HCT116 (cell line): Measurements from ENCODE around the gene U2AF1L4. TPM values are rescaled to one million over a fixed set of nuclear protein-coding genes. Genes with fewer than 3 reads are reported as not detected.

Source experiments
- ATAC-seq: fragments of 200-7000 bp; cut with Tn5 transposase; 2 replicates; pipeline ENCODE4 v1.9.1; 2020; ENCODE audit warnings: mild to moderate bottlenecking, moderate library complexity
- Bru-seq: library from RNA; stranded (reverse); fragments of 400-500 nt; gene quantifications from one replicate; lab custom pipeline; 2021; lab: Mats Ljungman, UMichigan
- BruChase-seq, 2 experiments: library from RNA; stranded (reverse); fragments of 400-500 nt; gene quantifications; one replicate each; lab custom pipeline; 2021; lab: Mats Ljungman, UMichigan
- BruUV-seq: library from RNA; stranded (reverse); fragments of 400-500 nt; replicated peaks from 2 replicates; lab custom pipeline; 2021; lab: Mats Ljungman, UMichigan
- CTCF ChIA-PET: fragments of 300-600 bp; sonication (Branson Sonifier 250); formaldehyde crosslinking; loops from one replicate; lab custom pipeline; 2021; ENCODE audit warnings: antibody characterized with exemption; lab: Charles Lee
- POLR2A ChIA-PET: fragments of 300-600, 350-600 bp; sonication (Branson Sonifier 250); formaldehyde crosslinking; loops from one replicate; lab custom pipeline; 2021; ENCODE audit warnings: antibody characterized with exemption; lab: Charles Lee
- RAD21 ChIA-PET, 2 experiments: fragments of 300-600 bp; sonication (Branson Sonifier 250); formaldehyde crosslinking; loops; one replicate each; lab custom pipeline; 2023; ENCODE audit warnings: low total read pairs in 2 of 2; ENCODE audit not compliant: uncharacterized antibody in 2 of 2, unreplicated experiment in 2 of 2, low non-redundant PET in 1 of 2; lab: Charles Lee
- DNase-seq: peaks from one replicate; pipeline ENCODE4 v3.0.0-alpha.2; 2010; ENCODE audit warnings: low read depth, low spot score
- H2AFZ ChIP-seq: fragments of 200-600 bp; shearing (Covaris generic), sonication (generic); 2 replicates; pipeline ENCODE4 v1.6.1; 2017; ENCODE audit warnings: low read depth, mixed run types, mixed read lengths, antibody characterized with exemption, low read length; ENCODE audit not compliant: poor library complexity, severe bottlenecking
- H3K27ac ChIP-seq: 2 replicates; pipeline ENCODE4 v1.5.1; 2012; ENCODE audit warnings: low read depth, low read length
- H3K27me3 ChIP-seq: fragments of 200-600 bp; sonication (generic); 2 replicates; pipeline ENCODE4 v1.6.1; 2016; ENCODE audit warnings: mixed run types, low read length, mixed read lengths; ENCODE audit not compliant: insufficient read depth
- H3K36me3 ChIP-seq, 2 experiments: fragments of 200-500 bp in 1 of 2; fragments of 200-600 bp in 1 of 2; sonication (Bioruptor generic) in 1 of 2; sonication (generic) in 1 of 2; 2 replicates each; pipeline versions ENCODE4 v1.5.1 to v1.6.1; 2014 to 2016; ENCODE audit warnings: low read length in 2 of 2, inconsistent platforms in 1 of 2, mixed read lengths in 1 of 2, mixed run types in 1 of 2; ENCODE audit not compliant: insufficient read depth in 2 of 2, control insufficient read depth in 1 of 2
- H3K4me1 ChIP-seq, 2 experiments: fragments of 200-600 bp in 1 of 2; sonication (generic) in 1 of 2; 2 replicates each; pipeline versions ENCODE4 v1.5.1 to v1.6.1; 2012 to 2017; ENCODE audit warnings: low read length in 2 of 2, inconsistent platforms in 1 of 2, mild to moderate bottlenecking in 1 of 2, mixed read lengths in 1 of 2, mixed run types in 1 of 2, moderate library complexity in 1 of 2; ENCODE audit not compliant: insufficient read depth in 2 of 2, control insufficient read depth in 1 of 2
- H3K4me2 ChIP-seq: fragments of 200-600 bp; sonication (generic); 2 replicates; pipeline ENCODE4 v1.6.1; 2017; ENCODE audit warnings: mixed run types, low read length, mixed read lengths
- H3K4me3 ChIP-seq, 2 experiments: fragments of 200-600 bp in 1 of 2; sonication (generic) in 1 of 2; replicated peaks in 1 of 2; 2 replicates each; pipeline ENCODE4 v1.5.1; 2011 to 2016; ENCODE audit warnings: low read length in 2 of 2, control low read depth in 1 of 2, low read depth in 1 of 2, mild to moderate bottlenecking in 1 of 2, mixed read lengths in 1 of 2, mixed run types in 1 of 2
- H3K79me2 ChIP-seq: fragments of 200-600 bp; sonication (generic); 2 replicates; pipeline ENCODE4 v1.6.1; 2017; ENCODE audit warnings: mild to moderate bottlenecking, mixed run types, low read length, moderate library complexity, mixed read lengths; ENCODE audit not compliant: insufficient read depth
- H3K9ac ChIP-seq: fragments of 200-600 bp; sonication (generic); 2 replicates; pipeline ENCODE4 v1.6.1; 2016; ENCODE audit warnings: low read length, mixed read lengths
- H3K9me2 ChIP-seq: fragments of 200-600 bp; sonication (generic), shearing (Covaris generic); 2 replicates; pipeline ENCODE4 v1.6.1; 2017; ENCODE audit warnings: mixed run types, mild to moderate bottlenecking, moderate library complexity; ENCODE audit not compliant: insufficient read depth
- H3K9me3 ChIP-seq, 2 experiments: fragments of 200-500 bp in 1 of 2; fragments of 200-600 bp in 1 of 2; sonication (Bioruptor generic) in 1 of 2; sonication (generic) in 1 of 2; 2 replicates each; pipeline ENCODE4 v1.6.1; 2014 to 2017; ENCODE audit warnings: low read length in 2 of 2, mixed read lengths in 2 of 2, inconsistent platforms in 1 of 2, low read depth in 1 of 2, mild to moderate bottlenecking in 1 of 2, mixed run types in 1 of 2, moderate library complexity in 1 of 2; ENCODE audit not compliant: control insufficient read depth in 1 of 2, insufficient read depth in 1 of 2
- H4K20me1 ChIP-seq: fragments of 200-600 bp; sonication (generic), shearing (Covaris generic); 2 replicates; pipeline ENCODE4 v1.6.1; 2017; ENCODE audit warnings: mixed run types, mild to moderate bottlenecking, moderate library complexity; ENCODE audit not compliant: insufficient read depth
- ATF3 ChIP-seq: IDR thresholded peaks from 2 replicates; pipeline ENCODE4 v1.6.1; 2012
- CBX3 ChIP-seq: IDR thresholded peaks from 2 replicates; pipeline ENCODE4 v1.6.1; 2012; ENCODE audit warnings: low read depth
- CEBPB ChIP-seq: IDR thresholded peaks from 2 replicates; pipeline ENCODE4 v1.6.1; 2012; ENCODE audit warnings: low read depth
- EGR1 ChIP-seq: IDR thresholded peaks from 2 replicates; pipeline ENCODE4 v1.6.1; 2012; ENCODE audit warnings: low read depth
- ELF1 ChIP-seq: IDR thresholded peaks from 2 replicates; pipeline ENCODE4 v1.6.1; 2012; ENCODE audit warnings: low read depth, borderline replicate concordance
- EZH2 ChIP-seq: fragments of 200-600 bp; sonication (generic); IDR thresholded peaks from 2 replicates; pipeline ENCODE4 v1.6.1; 2017; ENCODE audit warnings: antibody characterized with exemption, mixed run types
- EZH2phosphoT487 ChIP-seq: fragments of 200-600 bp; IDR thresholded peaks from 2 replicates; pipeline ENCODE4 v1.6.1; 2018; ENCODE audit warnings: antibody characterized with exemption, borderline replicate concordance
- FOSL1 ChIP-seq: IDR thresholded peaks from 2 replicates; pipeline ENCODE4 v1.6.1; 2012; ENCODE audit warnings: low read depth
- JUND ChIP-seq: IDR thresholded peaks from 2 replicates; pipeline ENCODE4 v1.6.1; 2012
- MAX ChIP-seq: IDR thresholded peaks from 2 replicates; pipeline ENCODE4 v1.6.1; 2012
- POLR2A ChIP-seq: IDR thresholded peaks from 2 replicates; pipeline ENCODE4 v1.7.0; 2011; ENCODE audit warnings: borderline replicate concordance; ENCODE audit not compliant: insufficient read depth, insufficient read length; ENCODE audit errors: extremely low read depth
- POLR2AphosphoS5 ChIP-seq: IDR thresholded peaks from 2 replicates; pipeline ENCODE4 v1.6.1; 2011; ENCODE audit warnings: mild to moderate bottlenecking, low read depth, low read length, moderate library complexity
- RAD21 ChIP-seq: IDR thresholded peaks from 2 replicates; pipeline ENCODE4 v1.6.1; 2012; ENCODE audit warnings: low read depth, mild to moderate bottlenecking
- SIN3A ChIP-seq: IDR thresholded peaks from 2 replicates; pipeline ENCODE4 v1.6.1; 2012; ENCODE audit warnings: low read depth
- SP1 ChIP-seq: IDR thresholded peaks from 2 replicates; pipeline ENCODE4 v1.6.1; 2012; ENCODE audit warnings: low read depth
- TCF7L2 ChIP-seq: IDR thresholded peaks from 2 replicates; pipeline ENCODE4 v1.7.0; 2011; ENCODE audit warnings: borderline replicate concordance, inconsistent platforms; ENCODE audit not compliant: insufficient read depth, insufficient read length; ENCODE audit errors: extremely low read depth
- YY1 ChIP-seq: IDR thresholded peaks from 2 replicates; pipeline ENCODE4 v1.6.1; 2011; ENCODE audit warnings: low read length, low read depth, moderate library complexity, mild to moderate bottlenecking; ENCODE audit not compliant: insufficient replicate concordance; ENCODE audit errors: extremely low read depth
- ZNF274 ChIP-seq: fragments of 200-500 bp; sonication (Bioruptor generic); IDR thresholded peaks from 2 replicates; pipeline ENCODE4 v1.6.1; 2014; ENCODE audit warnings: mild to moderate bottlenecking, low read depth, low read length, inconsistent platforms
- intact Hi-C: fragments of 100-400 bp; cut with micrococcal nuclease; formaldehyde crosslinking; loops from 2 replicates; pipeline ENCODE4 v1.10.0; 2022
- long read RNA-seq: library from polyadenylated mRNA; unstranded; transcript quantifications from one replicate; pipeline ENCODE4 v2.0.0, GENCODE V29; 2021; ENCODE audit not compliant: unreplicated experiment
- polyA plus RNA-seq: library from polyadenylated mRNA; unstranded; fragments of >200 nt; gene quantifications from 2 replicates; pipeline ENCODE4 v1.2.1, GENCODE V29; 2012; ENCODE audit warnings: missing spikeins
- total RNA-seq: library from RNA; stranded (reverse); gene quantifications from one replicate; pipeline ENCODE4 v1.2.1, GENCODE V29; 2021; ENCODE audit not compliant: unreplicated experiment
- TF ChIP-seq, protein P1 (sequence below): IDR thresholded peaks from 2 replicates; pipeline ENCODE4 v1.6.1; 2011; ENCODE audit warnings: mild to moderate bottlenecking, low read length, moderate library complexity; ENCODE audit not compliant: insufficient replicate concordance; ENCODE audit errors: extremely low read depth
- TF ChIP-seq, protein P2 (sequence below), 3 experiments: fragments of 200-600 bp in 1 of 3; sonication (generic) in 1 of 3; IDR thresholded peaks in 2 of 3; conservative IDR thresholded peaks in 1 of 3; 2 replicates each; pipeline ENCODE4 v1.5.1; 2012 to 2017; ENCODE audit warnings: low read depth in 2 of 3, low read length in 2 of 3, antibody characterized with exemption in 1 of 3, borderline replicate concordance in 1 of 3, control low read depth in 1 of 3, mild to moderate bottlenecking in 1 of 3, mixed read lengths in 1 of 3, mixed run types in 1 of 3, moderate library complexity in 1 of 3; ENCODE audit not compliant: insufficient read depth in 1 of 3

Gene U2AF1L4, protein sequence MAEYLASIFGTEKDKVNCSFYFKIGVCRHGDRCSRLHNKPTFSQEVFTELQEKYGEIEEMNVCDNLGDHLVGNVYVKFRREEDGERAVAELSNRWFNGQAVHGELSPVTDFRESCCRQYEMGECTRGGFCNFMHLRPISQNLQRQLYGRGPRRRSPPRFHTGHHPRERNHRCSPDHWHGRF
- total RNA-seq (15.6 TPM), Bru-seq, nascent RNA (percentile 59 among the genes with signal in this experiment), BruChase-seq, experiment 1, labeled RNA remaining after a 6-hour chase (percentile 82 among the genes with signal in this experiment), BruChase-seq, experiment 2, labeled RNA remaining after a 2-hour chase (percentile 73 among the genes with signal in this experiment)
- polyA plus RNA-seq: 23.1 and 23.5 TPM in 2 replicates
- long read RNA-seq, partial matches to known transcripts: 4 of 18 reads
- long read RNA-seq, other reads (novel, unspliced or antisense): 11 of 18 reads

GRCh38 chr19:35745328-35746086 is at the start of gene U2AF1L4, which contains the start of gene PSENEN:
U2AF1L4 (minus strand) TSS chr19:35745418; CDS start chr19:35745391, 27 bp downstream.
PSENEN (plus strand) TSS chr19:35745651; CDS start chr19:35745931, 280 bp downstream.
- ChIA-PET CTCF (interaction anchor here (0.9 to 2.2 kb wide), 3 partner anchors 43 to 187 kb away, joined by 3 to 6 read pairs (median 3); no protein-coding TSS in a partner anchor), POLR2A (interaction anchor here (0.6 to 1.7 kb wide), 9 partner anchors 10 to 124 kb away, joined by 3 to 7 read pairs (median 4); partner anchors contain the start of gene COX6B1), RAD21 (interaction anchor here in 1 of 2 experiments (0.7 to 1.7 kb wide), 2 partner anchors 74 to 188 kb away, joined by 4 to 6 read pairs; no protein-coding TSS in a partner anchor)
- no peaks in the 10 kb centered on the region for H4K20me1 ChIP-seq
- H3K9ac ChIP-seq: peak within 1 kb of the TSS; percentile 82
- H3K27ac ChIP-seq: peak within 1 kb of the TSS; percentile 78
- H3K4me1 ChIP-seq: peaks cover 29 to 36% of the 10 kb centered on the region in 2 experiments
- peak within 1 kb of the TSS; percentile 99 for H3K4me2 ChIP-seq
- DNase-seq (peak; percentile 99), ATAC-seq (peak; percentile 71)
- H3K36me3 ChIP-seq: no peaks in the 10 kb centered on the region; a peak in 1 of 4 replicates
- no peaks in the 10 kb centered on the region for H3K9me2 ChIP-seq
- intact Hi-C loops: no loop called here
- H3K4me3 ChIP-seq: peak within 1 kb of the TSS; percentile 93 to 99
- no peaks in the 10 kb centered on the region for H3K27me3 ChIP-seq
- BruUV-seq: TSS peak; percentile 70
- no peaks in the 10 kb centered on the region for H3K9me3 ChIP-seq
- H3K79me2 ChIP-seq: peaks cover 19% of the 10 kb centered on the region
- no peak within 1 kb of the TSS for H2AFZ ChIP-seq
- TF ChIP-seq JUND (no peak), POLR2A (no peak), ELF1 (no peak; the same call in 1 of the 2 replicates), EZH2 (no peak), POLR2AphosphoS5 (peak; percentile 78), TCF7L2 (no peak), FOSL1 (no peak), SP1 (peak; percentile 52; the same call in 1 of the 2 replicates), CBX3 (no peak), RAD21 (no peak), MAX (no peak), ATF3 (no peak), ZNF274 (no peak), CEBPB (no peak), YY1 (peak; percentile 85), SIN3A (0 out of 2 replicates have a peak, but pooled peaks have one; percentile 51), EGR1 (peak; percentile 86), EZH2phosphoT487 (no peak)
- TF ChIP-seq, protein P1, sequence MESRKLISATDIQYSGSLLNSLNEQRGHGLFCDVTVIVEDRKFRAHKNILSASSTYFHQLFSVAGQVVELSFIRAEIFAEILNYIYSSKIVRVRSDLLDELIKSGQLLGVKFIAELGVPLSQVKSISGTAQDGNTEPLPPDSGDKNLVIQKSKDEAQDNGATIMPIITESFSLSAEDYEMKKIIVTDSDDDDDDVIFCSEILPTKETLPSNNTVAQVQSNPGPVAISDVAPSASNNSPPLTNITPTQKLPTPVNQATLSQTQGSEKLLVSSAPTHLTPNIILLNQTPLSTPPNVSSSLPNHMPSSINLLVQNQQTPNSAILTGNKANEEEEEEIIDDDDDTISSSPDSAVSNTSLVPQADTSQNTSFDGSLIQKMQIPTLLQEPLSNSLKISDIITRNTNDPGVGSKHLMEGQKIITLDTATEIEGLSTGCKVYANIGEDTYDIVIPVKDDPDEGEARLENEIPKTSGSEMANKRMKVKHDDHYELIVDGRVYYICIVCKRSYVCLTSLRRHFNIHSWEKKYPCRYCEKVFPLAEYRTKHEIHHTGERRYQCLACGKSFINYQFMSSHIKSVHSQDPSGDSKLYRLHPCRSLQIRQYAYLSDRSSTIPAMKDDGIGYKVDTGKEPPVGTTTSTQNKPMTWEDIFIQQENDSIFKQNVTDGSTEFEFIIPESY: no peak
- TF ChIP-seq, protein P2, sequence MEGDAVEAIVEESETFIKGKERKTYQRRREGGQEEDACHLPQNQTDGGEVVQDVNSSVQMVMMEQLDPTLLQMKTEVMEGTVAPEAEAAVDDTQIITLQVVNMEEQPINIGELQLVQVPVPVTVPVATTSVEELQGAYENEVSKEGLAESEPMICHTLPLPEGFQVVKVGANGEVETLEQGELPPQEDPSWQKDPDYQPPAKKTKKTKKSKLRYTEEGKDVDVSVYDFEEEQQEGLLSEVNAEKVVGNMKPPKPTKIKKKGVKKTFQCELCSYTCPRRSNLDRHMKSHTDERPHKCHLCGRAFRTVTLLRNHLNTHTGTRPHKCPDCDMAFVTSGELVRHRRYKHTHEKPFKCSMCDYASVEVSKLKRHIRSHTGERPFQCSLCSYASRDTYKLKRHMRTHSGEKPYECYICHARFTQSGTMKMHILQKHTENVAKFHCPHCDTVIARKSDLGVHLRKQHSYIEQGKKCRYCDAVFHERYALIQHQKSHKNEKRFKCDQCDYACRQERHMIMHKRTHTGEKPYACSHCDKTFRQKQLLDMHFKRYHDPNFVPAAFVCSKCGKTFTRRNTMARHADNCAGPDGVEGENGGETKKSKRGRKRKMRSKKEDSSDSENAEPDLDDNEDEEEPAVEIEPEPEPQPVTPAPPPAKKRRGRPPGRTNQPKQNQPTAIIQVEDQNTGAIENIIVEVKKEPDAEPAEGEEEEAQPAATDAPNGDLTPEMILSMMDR (IDR thresholded peaks at IDR 0.05 in 2 of 3, conservative IDR thresholded peaks at IDR 0.05 in 1 of 3; ENCODE audit: borderline replicate concordance in 1 of 3, insufficient read depth in 1 of 3, low read depth in 2 of 3, low read length in 2 of 3): no peak
